Endothelial cell of umbilical vein (primary cell): ENCODE measurements around the gene NECTIN4. TPM values are rescaled to one million over a fixed set of nuclear protein-coding genes. Genes with fewer than 3 reads are reported as not detected.
A peak's percentile ranks its signal among the peaks of the same experiment; 100 is the strongest.

Experiments
- BruUV-seq: library from RNA; stranded (reverse); fragments of 400-500 nt; replicated peaks from 2 replicates; lab custom pipeline; 2021; lab: Mats Ljungman, UMichigan
- CTCF ChIA-PET: fragments of 300-600, 350-600 bp; sonication (Branson Sonifier 250); formaldehyde crosslinking; loops from one replicate; lab custom pipeline; 2021; ENCODE audit warnings: antibody characterized with exemption, inconsistent platforms; lab: Charles Lee
- POLR2A ChIA-PET: fragments of 300-600, 350-600 bp; sonication (Branson Sonifier 250); formaldehyde crosslinking; loops from one replicate; lab custom pipeline; 2021; ENCODE audit warnings: antibody characterized with exemption, inconsistent platforms; lab: Charles Lee
- DNase-seq: peaks from one replicate; pipeline ENCODE4 v3.0.0-alpha.2; 2011; ENCODE audit warnings: low read depth, low spot score
- FAIRE-seq: peaks from 2 replicates; lab custom pipeline; 2011; peaks lifted over from hg19 to GRCh38; lab: Jason Lieb, UNC
- H2AFZ ChIP-seq: 2 replicates; pipeline ENCODE4 v1.6.0; 2012; ENCODE audit warnings: low read depth, low read length, control low read depth, inconsistent platforms
- H3K27ac ChIP-seq: 2 replicates; pipeline ENCODE4 v1.5.1; 2011; ENCODE audit warnings: low read depth, mild to moderate bottlenecking, control low read depth, low read length, moderate library complexity; ENCODE audit not compliant: insufficient read depth
- H3K27me3 ChIP-seq, 2 experiments: 2 replicates each; pipeline versions ENCODE4 v1.6.0 to v1.6.1; 2011; ENCODE audit warnings: low read length in 2 of 2, mixed read lengths in 1 of 2; ENCODE audit not compliant: control insufficient read depth in 2 of 2, insufficient read depth in 2 of 2
- H3K36me3 ChIP-seq, 2 experiments: 2 replicates in 1 of 2; 3 replicates in 1 of 2; pipeline ENCODE4 v1.5.1; 2011; ENCODE audit warnings: low read length in 2 of 2, mild to moderate bottlenecking in 1 of 2, moderate library complexity in 1 of 2; ENCODE audit not compliant: control insufficient read depth in 2 of 2, insufficient read depth in 2 of 2; ENCODE audit errors: extremely low read depth in 1 of 2
- H3K4me1 ChIP-seq: 3 replicates; pipeline ENCODE4 v1.5.1; 2011; ENCODE audit warnings: mild to moderate bottlenecking, low read length; ENCODE audit not compliant: control insufficient read depth, insufficient read depth; ENCODE audit errors: extremely low read depth
- H3K4me2 ChIP-seq: 2 replicates; pipeline ENCODE4 v1.6.1; 2011; ENCODE audit warnings: low read length, control low read depth, mixed read lengths; ENCODE audit not compliant: insufficient read depth
- H3K4me3 ChIP-seq, 3 experiments: fragments of 200-600 bp in 1 of 3; sonication (generic), shearing (Covaris generic) in 1 of 3; replicated peaks in 1 of 3; 2 replicates each; pipeline ENCODE4 v1.5.1; 2011 to 2016; ENCODE audit warnings: control low read depth in 3 of 3, low read length in 3 of 3, mild to moderate bottlenecking in 2 of 3, inconsistent platforms in 1 of 3, low read depth in 1 of 3, moderate library complexity in 1 of 3; ENCODE audit not compliant: insufficient read depth in 1 of 3
- H3K79me2 ChIP-seq: 2 replicates; pipeline ENCODE4 v1.6.0; 2012; ENCODE audit warnings: low read length, inconsistent platforms; ENCODE audit not compliant: control insufficient read depth, insufficient read depth
- H3K9ac ChIP-seq: replicated peaks from 2 replicates; pipeline ENCODE3; 2011; ENCODE audit warnings: low read length, control low read depth; ENCODE audit not compliant: insufficient read depth; ENCODE audit errors: extremely low read depth
- H3K9me1 ChIP-seq: replicated peaks from 3 replicates; pipeline ENCODE4 v1.6.0; 2011; ENCODE audit warnings: mild to moderate bottlenecking, low read length; ENCODE audit not compliant: control insufficient read depth, insufficient read depth; ENCODE audit errors: extremely low read depth
- H3K9me3 ChIP-seq: replicated peaks from 2 replicates; pipeline ENCODE4 v1.5.1; 2012; ENCODE audit warnings: low read length, inconsistent platforms; ENCODE audit not compliant: control insufficient read depth, insufficient read depth
- H4K20me1 ChIP-seq: replicated peaks from 2 replicates; pipeline ENCODE3; 2011; ENCODE audit warnings: mild to moderate bottlenecking, low read length; ENCODE audit not compliant: control insufficient read depth, insufficient read depth; ENCODE audit errors: extremely low read depth
- CTCF ChIP-seq, 2 donors: IDR thresholded peaks; 1 replicate in 1 of 2; 2 replicates in 1 of 2; pipeline ENCODE4 v1.5.1; 2011; ENCODE audit warnings: low read length in 2 of 2, mild to moderate bottlenecking in 2 of 2, moderate library complexity in 2 of 2, control low read depth in 1 of 2, inconsistent platforms in 1 of 2, low read depth in 1 of 2; ENCODE audit not compliant: insufficient read depth in 1 of 2; ENCODE audit errors: extremely low read depth in 1 of 2
- EZH2 ChIP-seq: IDR thresholded peaks from 2 replicates; pipeline ENCODE4 v1.6.1; 2012; ENCODE audit warnings: borderline replicate concordance, low read depth, mild to moderate bottlenecking, moderate library complexity, low read length, inconsistent platforms; ENCODE audit not compliant: severe bottlenecking
- FOS ChIP-seq: IDR thresholded peaks from 2 replicates; pipeline ENCODE4 v1.6.1; 2011; ENCODE audit warnings: mild to moderate bottlenecking, low read length, moderate library complexity, borderline replicate concordance; ENCODE audit not compliant: insufficient read depth
- GATA2 ChIP-seq: IDR thresholded peaks from 2 replicates; pipeline ENCODE4 v1.7.0; 2011; ENCODE audit warnings: low read depth, mild to moderate bottlenecking, moderate library complexity, mixed read lengths, low read length; ENCODE audit not compliant: insufficient read length, insufficient read depth
- JUN ChIP-seq: IDR thresholded peaks from 2 replicates; pipeline ENCODE4 v1.6.1; 2011; ENCODE audit warnings: borderline replicate concordance, low read depth; ENCODE audit not compliant: insufficient read length, insufficient read depth
- MAX ChIP-seq: IDR thresholded peaks from 2 replicates; pipeline ENCODE4 v1.6.1; 2011; ENCODE audit not compliant: insufficient read depth, insufficient read length
- MYC ChIP-seq: IDR thresholded peaks from one replicate; pipeline ENCODE4 v1.6.1; 2011; ENCODE audit warnings: mild to moderate bottlenecking, low read depth, low read length
- POLR2A ChIP-seq: IDR thresholded peaks from 2 replicates; pipeline ENCODE4 v1.6.1; 2012; ENCODE audit warnings: low read depth, mild to moderate bottlenecking, control low read depth, low read length
- POLR2AphosphoS5 ChIP-seq: IDR thresholded peaks from 2 replicates; pipeline ENCODE4 v1.6.1; 2012; ENCODE audit warnings: low read depth, mild to moderate bottlenecking, control low read depth, low read length, moderate library complexity; ENCODE audit not compliant: insufficient read depth
- dilution Hi-C: fragments of 300-500 bp; cut with MboI; formaldehyde crosslinking; loops from one replicate; pipeline ENCODE4 v1.15.0; 2019; ENCODE audit warnings: low sequenced_read_pairs; ENCODE audit not compliant: extremely low pct_ligation_motif_present
- intact Hi-C: fragments of 100-400 bp; cut with micrococcal nuclease; formaldehyde crosslinking; loops from one replicate; pipeline ENCODE4 v1.10.0; 2022
- polyA plus RNA-seq, 4 experiments: library from polyadenylated mRNA; depleted of rRNA in 3 of 4; stranded (reverse) in 3 of 4; unstranded in 1 of 4; fragments of >200 nt; gene quantifications; 2 replicates each; pipeline versions ENCODE4 v1.2.1 to v1.2.3, GENCODE V29; 2011 to 2012; ENCODE audit warnings: missing spikeins in 1 of 4
- total RNA-seq: library from RNA; stranded (reverse); gene quantifications from 2 replicates; pipeline ENCODE4 v1.2.3, GENCODE V29; 2021

The NECTIN4 gene
- total and polyA plus RNA-seq, 2 donors (not counting 3 experiments of a cell fraction or from before 2014, with no cell fraction given) = 0.15 to 0.58 TPM

- Histone ChIP-seq H4K20me1 (no peaks in the 10 kb centered on the region), H3K9ac (peak overlapping the region; percentile 91), H3K4me3 (peak overlapping the region; percentile 66 to 82 (median 66)), H3K4me1 (peaks cover 10% of the 10 kb centered on the region), H3K9me3 (no peaks in the 10 kb centered on the region), H3K4me2 (peak overlapping the region; percentile 89), H3K27ac (peak overlapping the region; percentile 94), H3K36me3 (peaks cover 12 to 25% of the 10 kb centered on the region in 2 experiments), H3K27me3 (no peaks in the 10 kb centered on the region), H3K79me2 (peaks cover 12% of the 10 kb centered on the region), H2AFZ (no peak overlapping the region), H3K9me1 (no peaks in the 10 kb centered on the region)
- dilution Hi-C loops = no loop called here
- no TSS peak for BruUV-seq
- intact Hi-C loops = loop anchor here (2.0 kb wide), 1 partner anchor 94 kb away; no protein-coding TSS in a partner anchor
- FAIRE-seq (no peak), DNase-seq (no peak)
- POLR2A ChIA-PET = interaction anchor here (0.7 to 1.8 kb wide), 2 partner anchors 24 to 87 kb away, joined by 4 to 7 read pairs; partner anchors contain the start of gene F11R
- CTCF ChIA-PET = interaction anchor here (1.2 to 11.0 kb wide), 7 partner anchors 23 to 96 kb away, joined by 3 to 181 read pairs (median 6); partner anchors contain the start of gene KLHDC9
- no peak for TF ChIP-seq CTCF (IDR thresholded peaks at IDR 0.05; ENCODE audit: extremely low read depth in 1 of 2, insufficient read depth in 1 of 2, low read depth in 1 of 2, low read length in 2 of 2)
- no peak for TF ChIP-seq MYC
- TF ChIP-seq GATA2 = no peak
- TF ChIP-seq POLR2A = no peak
- TF ChIP-seq JUN = no peak
- no peak for TF ChIP-seq MAX
- no peak for TF ChIP-seq EZH2
- TF ChIP-seq POLR2AphosphoS5 = no peak
- TF ChIP-seq FOS = no peak
Observed at GRCh38 chr1:161044535-161044907, 44.8 kb downstream of the NECTIN4 start.
